H4 (cell line): ENCODE data around the gene ESRRG. TPM values are rescaled to one million over a fixed set of nuclear protein-coding genes. Genes with fewer than 3 reads are reported as not detected.
"Not testable (repeated sequence)": the region's sequence is repeated elsewhere in the genome, so short reads cannot be mapped to it uniquely, and the experiment has no call there.

Experiments used
- DNase-seq: peaks from one replicate; pipeline ENCODE4 v3.0.0-alpha.2; 2015; ENCODE audit warnings: low spot score
- total RNA-seq: library from RNA; depleted of rRNA; stranded (reverse); fragments of >200 nt; shearing (Covaris generic); gene quantifications from 2 replicates; pipeline ENCODE4 v1.2.3, GENCODE V29; 2014

Gene ESRRG
- total RNA-seq, 1 experiment from 2014 or later = 0.72 TPM

- DNase-seq = no peak
Observed at GRCh38 chr1:216705676-216706075, 17.6 kb downstream of the ESRRG start.

- not testable (repeated sequence) for DNase-seq
Observed at GRCh38 chr1:216704065-216704464, 19.2 kb downstream of the ESRRG start.

GRCh38 chr1:216702170-216702569 is 21.1 kb downstream of the ESRRG start:
- no peak for DNase-seq

- DNase-seq = no peak
Observed at GRCh38 chr1:216700779-216701178, 22.4 kb downstream of the ESRRG start.

GRCh38 chr1:216691710-216692109 is 31.5 kb downstream of the ESRRG start:
- DNase-seq = no peak

GRCh38 chr1:216690603-216691002 is 32.6 kb downstream of the ESRRG start:
- DNase-seq = no peak

GRCh38 chr1:216688127-216688657 is 35.0 kb downstream of the ESRRG start:
- no peak for DNase-seq

- peak; percentile 43 for DNase-seq
Observed at GRCh38 chr1:216686860-216687766, 36.1 kb downstream of the ESRRG start.

GRCh38 chr1:216682752-216683151 is 40.5 kb downstream of the ESRRG start:
- DNase-seq = no peak

GRCh38 chr1:216679108-216679507 is 44.1 kb downstream of the ESRRG start:
- DNase-seq = no peak

GRCh38 chr1:216670118-216670883 is 52.9 kb downstream of the ESRRG start:
- DNase-seq = peak; percentile 73

- no peak for DNase-seq
Observed at GRCh38 chr1:216666441-216666840, 56.8 kb downstream of the ESRRG start.

GRCh38 chr1:216665856-216666255 is 57.4 kb downstream of the ESRRG start:
- DNase-seq = no peak

- peak; percentile 29 for DNase-seq
Observed at GRCh38 chr1:216665406-216665805, 57.8 kb downstream of the ESRRG start.

GRCh38 chr1:216662681-216663080 is 60.5 kb downstream of the ESRRG start:
- DNase-seq = no peak

GRCh38 chr1:216660561-216660960 is 62.7 kb downstream of the ESRRG start:
- no peak for DNase-seq

- DNase-seq = no peak
Observed at GRCh38 chr1:216653001-216653400, 70.2 kb downstream of the ESRRG start.

GRCh38 chr1:216651826-216652418 is 71.3 kb downstream of the ESRRG start:
- no peak for DNase-seq

GRCh38 chr1:216643176-216643575 is 80.1 kb downstream of the ESRRG start:
- DNase-seq = no peak

GRCh38 chr1:216641669-216642460 is 81.4 kb downstream of the ESRRG start:
- DNase-seq = no peak

GRCh38 chr1:216640100-216640499 is 83.1 kb downstream of the ESRRG start:
- DNase-seq = no peak
